GM18519 (cell line): ENCODE measurements around the gene TOP3B.
"Not testable (repeated sequence)": the region's sequence is repeated elsewhere in the genome, so short reads cannot be mapped to it uniquely, and the experiment has no call there.

ENCODE experiments used
- ATAC-seq: cut with Tn5 transposase; IDR thresholded peaks from one replicate; pipeline ENCODE4 v1.9.1; 2021; ENCODE audit warnings: mild to moderate bottlenecking, moderate library complexity; ENCODE audit not compliant: unreplicated experiment, low FRiP score

Gene TOP3B

DNA sequence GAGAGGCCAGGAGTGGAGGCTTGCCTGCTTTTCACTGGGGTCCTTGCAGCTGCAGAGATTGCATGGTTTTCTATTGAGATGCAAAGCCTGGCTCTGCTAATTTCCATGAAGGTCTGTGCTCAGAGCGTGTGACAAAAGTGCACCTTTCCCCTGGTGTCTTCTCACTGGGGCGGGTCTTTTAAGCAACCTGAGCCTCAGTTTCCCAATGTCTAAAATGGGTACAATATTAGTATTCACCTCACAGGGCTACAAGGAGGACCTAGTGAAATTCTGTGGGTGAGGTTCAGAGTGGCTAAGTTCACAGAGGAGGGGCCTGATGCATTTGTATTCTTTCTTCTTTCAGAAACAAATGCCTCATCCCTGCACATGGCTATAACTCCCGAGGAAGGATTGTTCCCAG, 50.2 kb downstream of the TOP3B start:
- ATAC-seq: no peak

DNA sequence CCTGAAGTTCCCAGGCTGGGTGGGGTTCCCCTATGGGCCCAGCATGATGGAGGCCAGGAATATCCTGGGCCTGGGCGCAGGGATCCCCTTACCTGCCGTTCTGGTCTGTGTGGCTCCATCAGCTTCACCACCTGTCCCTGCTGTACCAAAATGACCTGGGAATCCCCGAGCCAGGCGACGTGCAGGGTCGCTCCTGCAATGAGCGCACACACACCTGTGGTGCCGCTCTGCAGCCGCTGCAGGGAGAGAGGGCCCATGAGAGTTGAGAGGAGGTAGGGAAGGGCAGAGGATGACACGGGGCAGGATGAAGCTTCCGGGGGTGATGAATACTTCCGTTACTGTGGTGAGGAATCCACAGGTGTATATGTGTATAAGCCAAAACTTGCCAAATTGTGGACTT, 51.5 kb downstream of the TOP3B start:
- ATAC-seq: no peak

DNA sequence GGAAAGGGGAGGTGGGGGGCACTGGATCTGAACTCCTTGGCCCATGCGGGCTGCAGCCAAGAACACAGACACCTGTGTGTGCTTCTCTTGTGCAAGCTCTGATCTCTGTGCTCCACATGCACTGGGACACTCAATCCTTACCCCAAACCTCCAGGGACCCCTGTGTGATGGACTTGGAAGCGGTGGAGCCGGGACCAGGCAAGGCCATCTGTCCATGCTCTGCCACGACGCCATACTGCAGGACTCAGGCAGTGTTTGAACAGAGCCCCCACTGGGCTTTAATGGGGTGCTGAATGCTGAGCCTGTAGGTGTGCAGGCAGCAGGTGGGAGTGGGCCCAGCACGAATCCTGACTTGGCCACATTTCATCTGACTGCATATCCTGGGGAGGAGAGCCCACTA, 53.3 kb downstream of the TOP3B start:
- ATAC-seq: no peak

DNA sequence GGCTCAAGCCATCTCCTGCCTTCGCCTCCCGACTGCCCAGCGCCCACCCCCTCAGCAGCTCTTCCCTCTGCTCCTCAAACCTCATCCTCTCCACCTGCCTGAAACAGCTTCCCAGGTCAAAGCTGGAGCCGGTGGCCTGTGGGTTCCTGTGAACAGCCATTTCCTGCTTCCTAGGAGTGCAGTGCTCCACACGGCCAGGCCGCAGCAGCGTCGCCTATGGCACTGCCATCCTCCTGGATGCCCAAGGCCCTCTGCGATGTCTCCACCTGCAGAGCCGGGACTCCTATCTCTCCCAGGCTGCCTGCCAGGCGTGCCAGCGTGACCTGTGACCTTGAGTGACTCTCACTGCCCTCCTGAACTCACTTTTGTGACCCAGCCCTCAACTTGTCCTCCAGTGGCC, 54.5 kb downstream of the TOP3B start:
- no peak for ATAC-seq

DNA sequence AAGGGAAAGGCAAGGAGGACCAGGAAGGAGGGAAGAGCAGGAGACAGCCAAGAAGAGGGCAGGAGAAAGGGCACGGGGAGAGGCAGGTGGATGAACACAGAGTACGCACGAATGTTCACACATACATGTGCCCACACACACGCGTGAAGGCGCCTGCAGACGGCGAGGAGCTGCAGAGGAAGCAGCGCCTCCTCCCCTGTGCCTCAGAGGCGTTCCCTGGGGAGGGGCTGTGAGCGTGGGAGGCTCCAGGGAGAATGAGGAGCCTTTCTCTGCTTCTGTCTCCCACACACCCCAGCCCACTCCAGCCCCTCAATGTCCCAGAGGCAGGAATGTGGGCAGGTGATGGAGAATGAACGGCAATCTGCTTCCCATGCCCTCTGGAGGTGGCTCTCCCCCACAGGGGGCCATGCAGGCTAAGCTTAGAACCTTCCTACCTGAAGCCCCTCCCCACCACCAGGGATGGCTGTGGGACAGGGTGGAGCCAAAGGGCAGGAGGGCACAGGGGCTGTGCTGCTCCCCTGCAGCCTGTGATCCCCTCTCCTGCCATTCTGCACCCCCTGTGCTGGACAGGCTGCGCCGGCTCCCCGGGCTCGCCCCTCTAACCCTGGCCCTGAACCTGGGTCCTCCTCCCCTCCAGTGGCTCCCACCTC, 55.3 kb downstream of the TOP3B start:
- no peak for ATAC-seq

DNA sequence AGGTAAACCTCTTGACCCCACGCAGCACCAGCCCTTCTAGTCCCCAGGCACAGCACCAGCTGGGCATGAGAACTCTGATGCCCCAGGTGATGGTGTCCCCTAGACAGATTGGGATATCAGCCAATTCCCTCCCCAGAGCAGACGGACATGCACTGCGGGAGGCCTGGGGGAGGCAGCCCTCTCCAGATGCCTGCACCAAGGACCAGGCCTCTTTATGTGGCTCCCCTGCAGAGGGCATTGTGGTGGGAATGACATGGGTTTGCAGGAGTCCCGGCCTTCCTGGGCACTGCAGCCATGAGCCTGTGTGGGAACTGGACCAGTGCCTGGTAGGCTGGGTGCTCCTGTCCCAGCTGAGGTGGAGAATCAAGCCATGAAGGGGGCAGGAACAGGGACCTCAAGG, 55.9 kb downstream of the TOP3B start:
- ATAC-seq: no peak

DNA sequence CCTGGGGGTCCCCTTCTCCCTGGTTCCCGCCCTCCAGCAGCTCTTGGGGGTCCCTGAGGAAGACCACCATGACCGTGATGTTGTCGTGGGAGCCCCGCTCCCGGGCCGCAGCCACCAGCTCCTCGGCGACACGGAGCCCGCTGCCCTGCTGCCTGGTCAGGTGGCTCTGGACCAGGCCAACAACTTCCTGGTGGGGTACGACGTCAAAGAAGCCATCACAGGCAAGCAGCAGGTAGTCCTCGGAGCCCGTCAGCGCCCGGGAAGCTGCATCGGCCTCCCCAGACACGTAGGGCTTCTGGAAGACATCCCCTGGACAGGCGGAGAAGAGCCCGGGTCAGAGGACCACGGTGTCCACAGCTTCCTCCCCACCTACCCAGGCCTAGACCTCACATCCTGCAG, 59.4 kb downstream of the TOP3B start:
- no peak for ATAC-seq

DNA sequence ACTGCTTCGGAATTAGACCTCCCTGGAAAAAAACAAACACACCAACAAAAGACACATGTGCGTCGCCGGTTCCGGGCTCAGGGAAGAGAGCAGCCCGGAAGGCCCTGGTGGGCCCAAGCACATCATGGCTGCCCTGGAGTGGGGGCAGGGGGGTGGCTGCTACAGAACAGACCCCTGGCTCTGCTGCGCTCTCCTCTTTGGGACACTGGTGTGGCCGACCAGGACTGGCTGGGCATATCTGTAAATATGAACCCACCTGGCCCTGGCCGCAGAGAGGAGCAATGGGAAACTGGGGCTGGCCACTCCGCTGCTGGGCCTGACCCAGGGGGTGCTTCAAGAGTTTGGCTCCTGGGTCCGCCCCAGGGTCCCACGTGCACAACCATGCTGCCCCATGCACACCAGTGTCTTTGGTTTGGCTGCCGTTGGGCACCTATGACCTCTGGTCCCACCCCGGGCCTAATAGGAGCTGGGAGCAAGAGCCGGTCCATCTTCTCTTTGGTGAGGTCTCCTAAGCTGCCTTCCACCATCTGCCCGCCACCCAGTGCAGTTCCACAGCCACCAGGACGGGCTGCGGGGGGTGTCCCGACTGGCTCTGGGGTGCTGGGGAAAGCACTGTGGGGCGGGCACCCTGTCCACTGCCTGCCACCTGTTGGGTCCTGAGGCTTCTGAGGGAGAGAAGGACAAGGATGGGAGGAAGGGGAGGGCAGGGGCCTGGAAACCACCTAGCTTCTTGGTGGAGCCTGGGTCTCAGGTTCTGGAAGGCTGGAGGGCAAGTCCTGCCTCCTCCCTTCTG, 60.0 kb downstream of the TOP3B start:
- ATAC-seq: no peak

DNA sequence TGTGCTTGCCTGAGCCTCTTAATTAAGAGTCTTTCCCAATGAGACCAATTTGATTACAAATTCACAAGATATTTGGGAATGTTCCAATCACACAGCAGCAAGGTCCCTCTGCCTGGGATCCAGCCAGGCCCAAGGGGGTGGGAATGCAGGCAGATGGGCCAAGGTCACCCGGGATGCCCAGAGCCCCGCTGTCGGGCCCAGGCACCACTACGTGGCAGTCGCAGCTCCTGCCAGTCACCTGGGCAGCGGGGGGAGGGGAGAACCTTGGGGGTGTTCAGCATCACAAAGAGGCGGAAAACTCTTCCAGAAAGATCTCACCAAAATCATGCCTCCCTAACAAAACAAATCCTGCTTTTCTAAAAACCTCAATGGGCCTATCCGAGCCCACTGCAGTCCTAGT, 60.9 kb downstream of the TOP3B start:
- ATAC-seq: no peak

DNA sequence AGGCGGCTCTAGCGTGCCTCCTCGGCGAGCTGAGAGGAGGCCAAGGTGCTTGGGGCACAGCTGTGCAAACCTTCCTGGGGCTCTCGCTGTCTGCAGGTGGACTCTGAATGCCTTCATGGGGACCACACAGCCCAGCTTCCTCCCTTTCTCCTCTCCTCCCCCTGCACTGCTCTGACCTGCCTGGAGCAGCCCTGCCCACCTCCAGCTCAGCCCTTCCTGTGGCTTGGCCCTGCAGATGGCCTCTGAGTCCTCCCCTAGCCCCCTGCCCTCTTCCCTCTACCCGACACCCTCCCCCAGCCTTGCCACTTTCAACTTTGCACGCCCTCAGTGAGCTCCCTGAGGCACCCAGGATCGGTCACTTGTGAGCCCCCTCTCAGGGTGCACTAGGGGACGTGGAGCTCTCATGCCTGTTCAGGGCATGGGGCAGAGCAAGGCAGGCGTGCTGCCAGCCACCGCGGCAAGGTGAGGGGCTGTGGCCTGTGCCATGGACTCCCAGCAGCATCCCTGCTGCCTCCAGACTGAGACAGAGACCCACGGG, 61.3 kb downstream of the TOP3B start:
- no peak for ATAC-seq

DNA sequence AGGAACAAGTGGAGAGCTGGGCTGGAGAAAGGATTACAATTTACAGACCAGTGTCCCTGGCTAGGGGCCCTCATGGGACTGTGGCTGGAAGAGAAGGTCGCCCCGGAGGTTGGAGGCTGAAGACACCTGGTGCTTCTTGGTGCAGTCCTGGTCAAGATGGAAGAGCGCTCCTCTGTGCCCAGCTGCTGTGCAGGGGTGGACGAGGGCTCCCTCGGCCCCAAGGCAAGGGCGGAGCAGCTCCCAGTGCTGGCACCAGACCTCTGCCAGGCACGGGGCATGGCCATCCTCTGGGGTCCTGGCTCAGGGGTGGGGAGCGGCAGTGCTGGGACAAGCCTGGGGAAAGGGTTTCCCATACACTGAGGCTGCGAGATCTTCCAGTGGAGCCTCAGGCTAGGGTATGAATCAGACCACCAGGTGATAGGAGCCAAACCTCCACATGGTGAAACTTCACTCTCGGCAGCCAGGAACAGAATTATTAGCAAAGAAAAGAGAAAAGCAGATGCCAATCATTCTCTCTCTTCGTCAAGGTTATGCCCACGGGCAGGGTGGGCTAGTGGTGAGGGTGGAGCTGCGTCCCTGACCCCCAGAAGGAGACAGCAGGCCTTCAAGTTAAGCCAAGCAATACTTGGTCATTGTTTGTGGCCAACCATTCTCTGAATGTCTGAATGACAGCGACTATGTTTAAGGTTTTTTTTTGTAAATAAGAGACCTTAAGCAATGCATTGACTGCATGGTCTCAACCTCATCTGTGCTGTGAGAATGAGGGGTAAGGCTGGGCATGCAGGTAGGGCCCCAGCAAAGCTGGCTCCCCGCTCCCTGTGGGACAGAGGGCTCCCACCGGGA, 62.0 kb downstream of the TOP3B start:
- no peak for ATAC-seq

DNA sequence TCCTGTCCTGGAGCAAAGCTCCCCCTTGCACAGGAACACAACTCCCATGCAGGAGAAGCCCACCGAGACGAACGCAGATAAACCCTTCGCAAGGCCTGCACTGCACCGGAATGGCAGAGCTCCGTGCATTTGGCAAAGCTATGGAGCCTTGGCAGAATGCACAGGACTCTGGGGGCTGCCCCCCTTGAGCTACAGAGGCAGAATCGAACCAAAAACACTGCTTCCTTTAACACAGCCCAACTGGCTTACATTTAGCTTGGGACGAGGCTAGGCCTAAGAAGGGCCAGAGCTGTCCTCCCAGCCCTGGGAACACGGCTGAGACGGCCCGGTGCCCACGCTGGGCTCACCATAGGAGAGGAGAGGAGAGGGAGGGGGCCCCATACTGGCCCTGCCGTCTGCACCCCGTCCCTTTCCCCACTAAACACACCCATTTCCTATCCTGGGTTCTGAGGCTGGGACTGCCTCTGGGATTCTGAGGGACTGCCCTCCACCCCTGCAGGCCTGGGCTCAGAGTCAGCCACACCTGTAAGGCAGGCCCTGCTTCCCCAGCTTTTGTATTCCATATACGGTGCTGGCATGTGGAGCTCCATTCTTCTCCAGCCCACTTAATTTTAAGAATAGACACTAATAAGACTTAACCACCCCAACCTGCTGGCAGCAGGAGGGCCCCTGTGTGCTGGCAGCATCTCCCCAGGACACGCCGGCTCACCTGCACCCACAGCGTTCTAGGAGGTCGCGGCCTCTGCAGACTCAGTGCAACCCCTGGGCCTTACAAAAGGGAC, 62.9 kb downstream of the TOP3B start:
- no peak for ATAC-seq

DNA sequence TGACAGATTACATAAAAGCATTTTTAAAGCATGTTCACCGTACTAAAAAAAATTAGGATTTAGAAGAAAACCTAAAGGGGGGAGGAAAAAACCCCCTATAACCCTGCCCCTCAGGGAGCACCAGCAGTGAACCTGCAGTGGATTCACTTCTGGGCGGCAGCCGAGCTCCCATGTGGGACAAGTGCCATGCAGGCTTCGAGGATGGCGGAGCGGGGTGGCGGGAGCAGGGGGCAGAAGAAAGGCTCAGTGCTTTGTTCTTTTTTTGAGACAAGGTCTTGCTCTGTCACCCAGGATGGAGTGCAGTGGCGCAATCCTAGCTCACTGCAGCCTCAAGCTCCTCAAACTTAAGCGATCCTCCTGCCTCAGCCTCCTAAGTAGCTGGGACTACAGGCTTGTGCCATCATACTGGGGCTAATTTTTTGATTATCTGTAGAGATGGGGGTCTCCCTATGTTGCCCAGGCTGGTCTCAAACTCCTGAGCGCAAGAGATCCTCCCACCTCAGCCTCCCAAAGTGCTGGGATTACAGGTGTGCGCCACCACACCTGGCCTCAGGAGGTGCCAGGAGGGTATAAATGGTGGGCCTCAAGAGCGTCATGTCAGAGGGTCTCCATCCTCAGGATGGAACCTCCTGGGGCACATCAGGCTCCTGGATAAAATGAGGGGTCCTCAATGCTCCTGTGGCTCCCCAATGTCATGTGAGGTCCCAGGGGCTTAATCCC, 64.0 kb downstream of the TOP3B start:
- ATAC-seq: no peak

DNA sequence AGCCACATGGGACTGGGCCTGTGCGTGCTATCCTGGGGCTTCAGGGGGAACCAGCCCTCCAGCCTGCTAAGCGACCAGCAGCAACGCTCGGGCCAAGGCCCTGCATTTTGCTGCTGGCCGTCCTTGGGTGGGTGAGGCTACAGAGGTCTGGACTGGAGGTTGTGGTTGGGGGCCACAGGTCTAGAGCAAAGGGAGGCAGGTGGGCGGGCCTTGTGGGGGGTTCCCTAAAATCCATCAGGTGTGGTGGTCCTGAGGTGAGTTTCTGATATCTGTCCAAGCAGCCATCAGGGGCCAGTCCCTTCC, 64.7 kb downstream of the TOP3B start:
- no peak for ATAC-seq

DNA sequence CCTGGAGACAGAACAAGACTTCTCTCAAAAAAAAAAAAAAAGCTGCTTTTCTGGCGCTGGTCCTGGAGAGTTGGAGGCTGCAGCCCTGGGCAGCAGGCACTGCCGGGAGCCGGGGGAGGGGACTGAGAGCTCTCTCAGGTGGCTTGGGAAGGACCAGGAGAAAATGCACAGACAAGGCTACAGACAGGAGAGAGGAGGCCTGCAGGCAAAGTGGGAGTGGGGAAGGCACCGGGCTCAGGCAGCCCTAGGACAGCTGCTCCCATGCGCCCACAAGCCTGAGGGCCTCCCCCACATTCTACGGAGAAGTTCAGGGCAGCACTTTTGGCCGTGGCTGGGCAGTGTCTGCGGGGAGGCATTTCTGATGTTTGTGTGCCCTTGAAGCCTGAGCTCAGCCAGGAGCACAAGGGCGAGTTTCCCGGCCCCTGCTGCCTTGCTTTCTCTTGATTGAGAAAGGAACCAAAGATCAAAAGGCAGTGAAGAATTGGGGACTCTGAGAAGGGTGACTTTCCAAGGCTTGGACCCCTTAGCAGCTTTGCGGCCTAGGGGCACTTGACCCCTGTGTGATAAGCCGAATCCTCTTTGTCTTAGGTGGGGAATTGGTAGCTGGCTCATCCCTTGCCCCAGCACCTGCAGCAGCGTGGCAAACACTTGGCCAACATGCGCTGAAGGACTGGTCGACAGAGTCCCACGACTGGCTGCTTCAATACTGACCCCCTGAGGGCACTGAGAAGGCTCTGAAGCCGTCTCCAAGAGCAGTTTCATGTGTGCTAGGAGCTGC, 65.2 kb downstream of the TOP3B start:
- no peak for ATAC-seq

DNA sequence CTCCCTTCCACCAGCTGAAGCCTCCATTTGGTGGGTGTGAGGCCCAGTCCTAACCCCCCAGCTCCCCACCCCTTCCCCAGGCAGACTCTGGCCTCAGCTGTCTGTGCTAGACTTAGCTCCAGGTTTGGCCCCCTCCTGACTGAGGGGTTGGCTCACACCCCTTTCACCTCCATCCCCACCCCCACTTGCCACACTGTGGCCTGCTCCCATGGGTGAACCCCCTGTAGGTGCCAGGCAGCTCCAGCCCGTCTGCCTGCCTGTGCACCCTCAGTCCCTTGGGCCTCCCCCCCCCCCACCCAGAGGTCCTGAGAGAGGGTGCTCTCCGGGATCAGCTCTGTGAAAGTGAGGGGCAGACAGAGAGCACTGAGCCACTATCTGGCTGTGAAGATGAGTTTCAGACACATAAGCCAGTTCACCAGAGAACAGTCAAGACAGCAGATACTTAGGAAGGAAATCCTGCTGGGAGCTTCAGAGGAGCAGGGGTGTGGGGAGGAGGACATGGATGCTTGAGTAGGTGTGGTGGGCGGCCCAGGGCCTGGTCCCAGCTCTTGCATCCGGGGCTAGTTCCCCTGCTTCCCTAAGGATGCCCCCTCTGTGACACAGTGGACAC, 66.2 kb downstream of the TOP3B start:
- ATAC-seq: no peak

DNA sequence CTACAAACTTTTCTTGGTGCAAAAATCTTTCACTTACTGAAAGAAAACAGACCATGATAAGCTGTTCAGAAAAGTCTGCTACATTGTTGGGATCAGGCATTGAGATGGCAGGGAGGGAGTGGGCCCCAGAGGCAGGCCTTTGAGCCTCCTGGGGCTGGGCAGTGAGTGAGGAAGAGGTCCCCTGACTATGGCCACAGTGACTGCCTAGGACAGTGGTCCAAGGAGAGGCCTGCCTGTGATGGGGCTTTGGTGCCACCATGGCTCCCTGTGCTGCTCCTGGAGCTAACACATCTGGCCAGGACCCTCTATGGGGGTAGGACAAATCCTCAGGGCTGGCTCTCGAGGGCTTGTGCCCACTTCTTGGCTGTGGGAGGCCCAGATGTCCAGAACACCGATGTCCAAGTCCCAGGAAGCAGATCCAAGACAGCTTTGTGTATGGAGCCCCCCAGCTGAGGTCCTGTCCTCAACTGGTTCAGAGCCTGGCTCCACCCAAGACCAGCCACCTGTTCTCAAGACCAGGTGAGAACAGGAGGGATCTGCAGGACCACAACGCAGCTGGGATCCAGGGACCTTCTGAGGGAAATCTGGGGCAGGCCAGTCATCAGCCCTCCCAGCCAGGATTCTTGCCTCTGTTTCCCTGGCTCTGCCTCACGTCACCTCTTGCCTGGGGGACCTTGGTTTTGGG, 66.8 kb downstream of the TOP3B start:
- no peak for ATAC-seq

DNA sequence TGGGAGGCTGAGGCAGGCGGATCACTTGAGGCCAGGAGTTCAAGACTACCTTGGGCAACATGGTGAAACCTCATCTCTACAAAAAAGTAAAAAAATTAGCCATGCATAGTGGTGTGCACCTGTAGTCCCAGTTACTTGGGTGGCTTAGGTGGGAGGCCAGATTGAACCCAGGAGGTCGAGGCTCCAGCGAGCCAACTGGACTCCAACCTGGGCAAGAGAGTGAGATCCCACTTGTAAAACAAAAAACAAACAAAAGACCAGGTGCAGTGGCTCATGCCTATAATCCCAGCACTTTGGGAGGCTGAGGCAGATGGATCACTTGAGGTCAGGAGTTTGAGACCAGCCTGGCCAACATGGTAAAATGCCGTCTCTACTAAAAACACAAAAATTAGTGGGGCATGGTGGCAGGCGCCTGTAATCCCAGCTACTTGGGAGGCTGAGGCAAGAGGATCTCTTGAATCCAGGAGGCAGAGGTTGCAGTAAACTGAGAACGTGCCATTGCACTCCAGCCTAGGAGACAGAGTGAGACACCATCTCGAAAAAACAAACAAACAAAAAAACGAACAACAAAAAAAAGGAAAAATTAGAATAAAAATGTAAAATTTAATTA, 68.4 kb downstream of the TOP3B start:
- not testable (repeated sequence) for ATAC-seq
